ENCODE data around the gene TMEM134. TPM values are rescaled to one million over a fixed set of nuclear protein-coding genes. Genes with fewer than 3 reads are reported as not detected.

The TMEM134 gene
- total and polyA plus RNA-seq, 9 of the 15 experiments (the other 6 are each of a cell fraction or from before 2014, with no cell fraction given), result 0.63 to 48.4 (median 10.7) TPM

DNA sequence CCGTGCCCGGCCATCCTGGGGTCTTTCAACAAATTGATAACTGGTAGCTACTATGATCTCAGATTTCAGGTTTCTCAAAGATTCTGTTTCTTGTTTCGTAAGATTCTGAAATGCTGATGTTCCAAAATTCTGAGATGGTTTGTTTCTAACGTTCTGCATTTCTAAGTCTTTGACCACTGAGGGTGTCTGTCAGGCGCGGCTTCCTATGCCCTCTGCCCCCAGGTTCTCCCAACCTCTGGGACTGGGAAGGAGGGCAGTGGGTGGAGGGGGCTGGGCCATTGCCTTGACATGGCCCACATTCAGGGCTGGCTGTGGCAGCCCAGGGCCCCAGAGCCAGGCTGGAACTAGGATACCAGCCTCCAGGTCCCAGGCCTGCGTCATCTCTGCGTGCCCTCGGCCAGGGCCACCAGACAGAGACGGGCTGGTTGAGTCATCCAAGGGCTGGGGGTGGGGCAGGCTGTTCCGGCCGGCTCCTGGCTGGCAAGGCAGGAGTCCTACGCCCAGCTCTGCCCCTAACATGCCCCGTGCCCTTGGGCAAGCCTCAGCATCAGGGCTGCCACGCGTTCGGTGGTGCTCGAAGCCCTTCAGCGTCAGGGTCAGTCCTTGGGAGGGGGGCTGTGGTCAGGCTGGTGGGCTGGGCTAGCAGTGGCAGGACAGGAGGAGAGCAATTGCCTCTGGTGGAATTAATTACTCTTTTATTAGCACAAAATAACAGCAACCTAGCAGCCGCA is 5.2 kb downstream of the TMEM134 start (continued):
- TF ChIP-seq FOXP4 (CRISPR knock-in tag; IDR thresholded peaks at IDR 0.05; ENCODE audit: borderline replicate concordance), result no peak
- TF ChIP-seq, protein P1, sequence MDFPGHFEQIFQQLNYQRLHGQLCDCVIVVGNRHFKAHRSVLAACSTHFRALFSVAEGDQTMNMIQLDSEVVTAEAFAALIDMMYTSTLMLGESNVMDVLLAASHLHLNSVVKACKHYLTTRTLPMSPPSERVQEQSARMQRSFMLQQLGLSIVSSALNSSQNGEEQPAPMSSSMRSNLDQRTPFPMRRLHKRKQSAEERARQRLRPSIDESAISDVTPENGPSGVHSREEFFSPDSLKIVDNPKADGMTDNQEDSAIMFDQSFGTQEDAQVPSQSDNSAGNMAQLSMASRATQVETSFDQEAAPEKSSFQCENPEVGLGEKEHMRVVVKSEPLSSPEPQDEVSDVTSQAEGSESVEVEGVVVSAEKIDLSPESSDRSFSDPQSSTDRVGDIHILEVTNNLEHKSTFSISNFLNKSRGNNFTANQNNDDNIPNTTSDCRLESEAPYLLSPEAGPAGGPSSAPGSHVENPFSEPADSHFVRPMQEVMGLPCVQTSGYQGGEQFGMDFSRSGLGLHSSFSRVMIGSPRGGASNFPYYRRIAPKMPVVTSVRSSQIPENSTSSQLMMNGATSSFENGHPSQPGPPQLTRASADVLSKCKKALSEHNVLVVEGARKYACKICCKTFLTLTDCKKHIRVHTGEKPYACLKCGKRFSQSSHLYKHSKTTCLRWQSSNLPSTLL (IDR thresholded peaks at IDR 0.05), result no peak
- TF ChIP-seq ZNF445 (CRISPR knock-in tag; IDR thresholded peaks at IDR 0.05; ENCODE audit: low read depth), result no peak
- TF ChIP-seq CCNT2 (IDR thresholded peaks at IDR 0.05; ENCODE audit: borderline replicate concordance, extremely low read depth, insufficient read length, low read depth, low read length), result no peak
- TF ChIP-seq ZNF57 (CRISPR knock-in tag; IDR thresholded peaks at IDR 0.05), result 0 out of 2 replicates have a peak, but pooled peaks have one; percentile 21
- peak; percentile 16; the same call in 1 of the 2 replicates for TF ChIP-seq OTX1 (CRISPR knock-in tag; IDR thresholded peaks at IDR 0.05)
- TF ChIP-seq KLF16 (IDR thresholded peaks at IDR 0.05), result no peak
- TF ChIP-seq CC2D1A (IDR thresholded peaks at IDR 0.05), result no peak
- TF ChIP-seq ZNF324 (CRISPR knock-in tag; IDR thresholded peaks at IDR 0.05), result 0 out of 2 replicates have a peak, but pooled peaks have one; percentile 16
- no peak for TF ChIP-seq NR2F6 (CRISPR knock-in tag; IDR thresholded peaks at IDR 0.05)
- TF ChIP-seq, protein P2, sequence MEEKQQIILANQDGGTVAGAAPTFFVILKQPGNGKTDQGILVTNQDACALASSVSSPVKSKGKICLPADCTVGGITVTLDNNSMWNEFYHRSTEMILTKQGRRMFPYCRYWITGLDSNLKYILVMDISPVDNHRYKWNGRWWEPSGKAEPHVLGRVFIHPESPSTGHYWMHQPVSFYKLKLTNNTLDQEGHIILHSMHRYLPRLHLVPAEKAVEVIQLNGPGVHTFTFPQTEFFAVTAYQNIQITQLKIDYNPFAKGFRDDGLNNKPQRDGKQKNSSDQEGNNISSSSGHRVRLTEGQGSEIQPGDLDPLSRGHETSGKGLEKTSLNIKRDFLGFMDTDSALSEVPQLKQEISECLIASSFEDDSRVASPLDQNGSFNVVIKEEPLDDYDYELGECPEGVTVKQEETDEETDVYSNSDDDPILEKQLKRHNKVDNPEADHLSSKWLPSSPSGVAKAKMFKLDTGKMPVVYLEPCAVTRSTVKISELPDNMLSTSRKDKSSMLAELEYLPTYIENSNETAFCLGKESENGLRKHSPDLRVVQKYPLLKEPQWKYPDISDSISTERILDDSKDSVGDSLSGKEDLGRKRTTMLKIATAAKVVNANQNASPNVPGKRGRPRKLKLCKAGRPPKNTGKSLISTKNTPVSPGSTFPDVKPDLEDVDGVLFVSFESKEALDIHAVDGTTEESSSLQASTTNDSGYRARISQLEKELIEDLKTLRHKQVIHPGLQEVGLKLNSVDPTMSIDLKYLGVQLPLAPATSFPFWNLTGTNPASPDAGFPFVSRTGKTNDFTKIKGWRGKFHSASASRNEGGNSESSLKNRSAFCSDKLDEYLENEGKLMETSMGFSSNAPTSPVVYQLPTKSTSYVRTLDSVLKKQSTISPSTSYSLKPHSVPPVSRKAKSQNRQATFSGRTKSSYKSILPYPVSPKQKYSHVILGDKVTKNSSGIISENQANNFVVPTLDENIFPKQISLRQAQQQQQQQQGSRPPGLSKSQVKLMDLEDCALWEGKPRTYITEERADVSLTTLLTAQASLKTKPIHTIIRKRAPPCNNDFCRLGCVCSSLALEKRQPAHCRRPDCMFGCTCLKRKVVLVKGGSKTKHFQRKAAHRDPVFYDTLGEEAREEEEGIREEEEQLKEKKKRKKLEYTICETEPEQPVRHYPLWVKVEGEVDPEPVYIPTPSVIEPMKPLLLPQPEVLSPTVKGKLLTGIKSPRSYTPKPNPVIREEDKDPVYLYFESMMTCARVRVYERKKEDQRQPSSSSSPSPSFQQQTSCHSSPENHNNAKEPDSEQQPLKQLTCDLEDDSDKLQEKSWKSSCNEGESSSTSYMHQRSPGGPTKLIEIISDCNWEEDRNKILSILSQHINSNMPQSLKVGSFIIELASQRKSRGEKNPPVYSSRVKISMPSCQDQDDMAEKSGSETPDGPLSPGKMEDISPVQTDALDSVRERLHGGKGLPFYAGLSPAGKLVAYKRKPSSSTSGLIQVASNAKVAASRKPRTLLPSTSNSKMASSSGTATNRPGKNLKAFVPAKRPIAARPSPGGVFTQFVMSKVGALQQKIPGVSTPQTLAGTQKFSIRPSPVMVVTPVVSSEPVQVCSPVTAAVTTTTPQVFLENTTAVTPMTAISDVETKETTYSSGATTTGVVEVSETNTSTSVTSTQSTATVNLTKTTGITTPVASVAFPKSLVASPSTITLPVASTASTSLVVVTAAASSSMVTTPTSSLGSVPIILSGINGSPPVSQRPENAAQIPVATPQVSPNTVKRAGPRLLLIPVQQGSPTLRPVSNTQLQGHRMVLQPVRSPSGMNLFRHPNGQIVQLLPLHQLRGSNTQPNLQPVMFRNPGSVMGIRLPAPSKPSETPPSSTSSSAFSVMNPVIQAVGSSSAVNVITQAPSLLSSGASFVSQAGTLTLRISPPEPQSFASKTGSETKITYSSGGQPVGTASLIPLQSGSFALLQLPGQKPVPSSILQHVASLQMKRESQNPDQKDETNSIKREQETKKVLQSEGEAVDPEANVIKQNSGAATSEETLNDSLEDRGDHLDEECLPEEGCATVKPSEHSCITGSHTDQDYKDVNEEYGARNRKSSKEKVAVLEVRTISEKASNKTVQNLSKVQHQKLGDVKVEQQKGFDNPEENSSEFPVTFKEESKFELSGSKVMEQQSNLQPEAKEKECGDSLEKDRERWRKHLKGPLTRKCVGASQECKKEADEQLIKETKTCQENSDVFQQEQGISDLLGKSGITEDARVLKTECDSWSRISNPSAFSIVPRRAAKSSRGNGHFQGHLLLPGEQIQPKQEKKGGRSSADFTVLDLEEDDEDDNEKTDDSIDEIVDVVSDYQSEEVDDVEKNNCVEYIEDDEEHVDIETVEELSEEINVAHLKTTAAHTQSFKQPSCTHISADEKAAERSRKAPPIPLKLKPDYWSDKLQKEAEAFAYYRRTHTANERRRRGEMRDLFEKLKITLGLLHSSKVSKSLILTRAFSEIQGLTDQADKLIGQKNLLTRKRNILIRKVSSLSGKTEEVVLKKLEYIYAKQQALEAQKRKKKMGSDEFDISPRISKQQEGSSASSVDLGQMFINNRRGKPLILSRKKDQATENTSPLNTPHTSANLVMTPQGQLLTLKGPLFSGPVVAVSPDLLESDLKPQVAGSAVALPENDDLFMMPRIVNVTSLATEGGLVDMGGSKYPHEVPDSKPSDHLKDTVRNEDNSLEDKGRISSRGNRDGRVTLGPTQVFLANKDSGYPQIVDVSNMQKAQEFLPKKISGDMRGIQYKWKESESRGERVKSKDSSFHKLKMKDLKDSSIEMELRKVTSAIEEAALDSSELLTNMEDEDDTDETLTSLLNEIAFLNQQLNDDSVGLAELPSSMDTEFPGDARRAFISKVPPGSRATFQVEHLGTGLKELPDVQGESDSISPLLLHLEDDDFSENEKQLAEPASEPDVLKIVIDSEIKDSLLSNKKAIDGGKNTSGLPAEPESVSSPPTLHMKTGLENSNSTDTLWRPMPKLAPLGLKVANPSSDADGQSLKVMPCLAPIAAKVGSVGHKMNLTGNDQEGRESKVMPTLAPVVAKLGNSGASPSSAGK (IDR thresholded peaks at IDR 0.05), result peak; percentile 87
- TF ChIP-seq MCM7 (IDR thresholded peaks at IDR 0.05), result no peak
- no peak for TF ChIP-seq PHB2 (IDR thresholded peaks at IDR 0.05; ENCODE audit: low read depth)

All from K562 (cell line).